Measurements from ENCODE around the gene APBB2.

DNA sequence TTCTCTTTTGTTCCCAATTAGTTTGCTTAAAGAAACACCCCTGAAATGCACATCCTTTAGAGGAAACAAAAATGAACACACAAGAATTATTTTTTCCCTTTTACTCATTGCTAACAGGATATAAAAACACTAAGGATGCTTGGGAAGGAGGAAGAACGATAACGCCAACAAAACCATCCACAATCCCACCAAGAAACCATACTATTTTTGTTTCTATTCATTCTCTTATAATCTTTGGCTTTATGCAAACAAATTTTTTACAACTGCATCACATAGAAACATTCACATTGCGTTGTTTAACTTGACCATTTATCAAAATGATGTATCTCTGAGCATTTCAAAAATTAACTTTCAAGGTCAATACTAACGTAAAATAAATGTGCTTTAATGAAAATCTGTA is 12.0 kb downstream of the APBB2 start:
- TF ChIP-seq, protein P1, sequence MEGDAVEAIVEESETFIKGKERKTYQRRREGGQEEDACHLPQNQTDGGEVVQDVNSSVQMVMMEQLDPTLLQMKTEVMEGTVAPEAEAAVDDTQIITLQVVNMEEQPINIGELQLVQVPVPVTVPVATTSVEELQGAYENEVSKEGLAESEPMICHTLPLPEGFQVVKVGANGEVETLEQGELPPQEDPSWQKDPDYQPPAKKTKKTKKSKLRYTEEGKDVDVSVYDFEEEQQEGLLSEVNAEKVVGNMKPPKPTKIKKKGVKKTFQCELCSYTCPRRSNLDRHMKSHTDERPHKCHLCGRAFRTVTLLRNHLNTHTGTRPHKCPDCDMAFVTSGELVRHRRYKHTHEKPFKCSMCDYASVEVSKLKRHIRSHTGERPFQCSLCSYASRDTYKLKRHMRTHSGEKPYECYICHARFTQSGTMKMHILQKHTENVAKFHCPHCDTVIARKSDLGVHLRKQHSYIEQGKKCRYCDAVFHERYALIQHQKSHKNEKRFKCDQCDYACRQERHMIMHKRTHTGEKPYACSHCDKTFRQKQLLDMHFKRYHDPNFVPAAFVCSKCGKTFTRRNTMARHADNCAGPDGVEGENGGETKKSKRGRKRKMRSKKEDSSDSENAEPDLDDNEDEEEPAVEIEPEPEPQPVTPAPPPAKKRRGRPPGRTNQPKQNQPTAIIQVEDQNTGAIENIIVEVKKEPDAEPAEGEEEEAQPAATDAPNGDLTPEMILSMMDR (IDR thresholded peaks at IDR 0.05; ENCODE audit: low read length) = no peak
- TF ChIP-seq EZH2 (IDR thresholded peaks at IDR 0.05; ENCODE audit: borderline replicate concordance, low read length) = no peak

Measured in OCI-LY1 (cell line).